Endothelial cell (in vitro differentiated cells): ENCODE measurements around the gene UNK. TPM values are rescaled to one million over a fixed set of nuclear protein-coding genes. Genes with fewer than 3 reads are reported as not detected.

Experiments used
- DNase-seq: peaks from one replicate; pipeline ENCODE4 v3.0.0; 2021; ENCODE audit warnings: low spot score
- H3K27ac Mint-ChIP-seq: one replicate; pipeline ENCODE4 v1.8.0; 2021; ENCODE audit warnings: mixed read lengths, inconsistent platforms; ENCODE audit not compliant: unreplicated experiment
- H3K27me3 Mint-ChIP-seq: one replicate; pipeline ENCODE4 v1.8.0; 2021; ENCODE audit warnings: mild to moderate bottlenecking, moderate library complexity, mixed read lengths, inconsistent platforms; ENCODE audit not compliant: unreplicated experiment
- H3K36me3 Mint-ChIP-seq: one replicate; pipeline ENCODE4 v1.8.0; 2021; ENCODE audit warnings: mild to moderate bottlenecking, low read depth, mixed read lengths, inconsistent platforms; ENCODE audit not compliant: unreplicated experiment
- H3K4me1 Mint-ChIP-seq: one replicate; pipeline ENCODE4 v1.8.0; 2021; ENCODE audit warnings: mild to moderate bottlenecking, mixed read lengths, inconsistent platforms; ENCODE audit not compliant: unreplicated experiment
- H3K4me3 Mint-ChIP-seq: one replicate; pipeline ENCODE4 v1.8.0; 2021; ENCODE audit warnings: mild to moderate bottlenecking, mixed read lengths, inconsistent platforms; ENCODE audit not compliant: unreplicated experiment
- H3K9me3 Mint-ChIP-seq: one replicate; pipeline ENCODE4 v1.8.0; 2021; ENCODE audit warnings: mixed read lengths, inconsistent platforms; ENCODE audit not compliant: unreplicated experiment
- CTCF ChIP-seq: fragments of 200-600 bp; sonication (generic); IDR thresholded peaks from one replicate; pipeline ENCODE4 v1.5.0; 2021; ENCODE audit warnings: antibody characterized with exemption; ENCODE audit not compliant: unreplicated experiment
- total RNA-seq: library from RNA; stranded (reverse); fragmentation: NEBNext Ultra II Directional; extraction: Animal tissue kit (Norgen Biotek cat#: 25700); gene quantifications from one replicate; pipeline ENCODE4 v1.2.1, GENCODE V29; 2021; ENCODE audit not compliant: unreplicated experiment

UNK gene
- total RNA-seq, 1 donor from 2014 or later: 28.8 TPM

- Mint-ChIP-seq H3K36me3 (peaks cover 26% of the 10 kb centered on the region), H3K4me1 (peaks cover 26% of the 10 kb centered on the region), H3K4me3 (no peak overlapping the region), H3K27ac (no peak overlapping the region), H3K9me3 (no peaks in the 10 kb centered on the region), H3K27me3 (peaks cover 7% of the 10 kb centered on the region)
- DNase-seq: no peak
- TF ChIP-seq CTCF: no peak
These were observed 10.7 kb upstream of the UNK start for GRCh38 chr17:75773808-75774470.

GRCh38 chr17:75774471-75774990, 10.1 kb upstream of the UNK start:
- H3K4me1 Mint-ChIP-seq: peaks cover 27% of the 10 kb centered on the region
- H3K9me3 Mint-ChIP-seq: no peaks in the 10 kb centered on the region
- H3K4me3 Mint-ChIP-seq: no peak overlapping the region
- peaks cover 27% of the 10 kb centered on the region for H3K36me3 Mint-ChIP-seq
- no peak for DNase-seq
- TF ChIP-seq CTCF: no peak
- no peak overlapping the region for H3K27ac Mint-ChIP-seq
- peaks cover 8% of the 10 kb centered on the region for H3K27me3 Mint-ChIP-seq

DNA sequence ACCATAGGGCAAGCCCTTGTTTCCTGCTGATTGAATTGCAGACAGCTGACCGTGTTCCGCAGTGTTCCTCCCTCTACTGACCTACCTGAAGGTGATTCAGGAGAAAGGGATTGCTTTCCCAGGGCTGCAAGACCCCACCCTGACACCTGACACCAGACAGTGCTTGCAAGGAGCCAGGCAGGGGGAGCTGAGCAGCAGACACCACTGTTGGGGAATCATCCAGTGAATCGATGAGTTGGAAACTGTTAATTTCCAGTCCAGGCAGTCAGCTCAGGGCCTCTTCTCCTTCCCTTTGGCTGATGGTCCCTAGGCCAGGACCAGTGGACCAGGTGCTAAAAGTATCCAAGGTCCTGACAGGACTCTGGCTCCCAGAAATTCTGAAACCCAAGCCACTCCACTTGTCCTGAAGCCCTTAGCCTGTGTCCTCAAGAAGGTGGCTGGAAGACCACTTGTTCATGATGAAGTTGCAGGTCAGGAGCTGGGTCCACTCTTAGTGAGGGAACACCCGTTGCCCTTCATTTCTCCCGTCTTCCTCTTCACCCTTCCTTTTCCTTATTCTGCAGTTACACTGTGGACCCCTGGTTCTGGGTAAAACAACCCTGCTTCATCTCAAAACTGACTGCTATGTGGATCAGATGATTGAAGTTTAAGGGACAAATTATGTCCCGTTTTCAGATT, 9.5 kb upstream of the UNK start:
- H3K4me1 Mint-ChIP-seq: peaks cover 30% of the 10 kb centered on the region
- H3K4me3 Mint-ChIP-seq: no peak overlapping the region
- no peaks in the 10 kb centered on the region for H3K9me3 Mint-ChIP-seq
- H3K27ac Mint-ChIP-seq: peak overlapping the region; percentile 34
- H3K36me3 Mint-ChIP-seq: peaks cover 31% of the 10 kb centered on the region
- no peak for TF ChIP-seq CTCF
- peaks cover 12% of the 10 kb centered on the region for H3K27me3 Mint-ChIP-seq
- DNase-seq: no peak

DNA sequence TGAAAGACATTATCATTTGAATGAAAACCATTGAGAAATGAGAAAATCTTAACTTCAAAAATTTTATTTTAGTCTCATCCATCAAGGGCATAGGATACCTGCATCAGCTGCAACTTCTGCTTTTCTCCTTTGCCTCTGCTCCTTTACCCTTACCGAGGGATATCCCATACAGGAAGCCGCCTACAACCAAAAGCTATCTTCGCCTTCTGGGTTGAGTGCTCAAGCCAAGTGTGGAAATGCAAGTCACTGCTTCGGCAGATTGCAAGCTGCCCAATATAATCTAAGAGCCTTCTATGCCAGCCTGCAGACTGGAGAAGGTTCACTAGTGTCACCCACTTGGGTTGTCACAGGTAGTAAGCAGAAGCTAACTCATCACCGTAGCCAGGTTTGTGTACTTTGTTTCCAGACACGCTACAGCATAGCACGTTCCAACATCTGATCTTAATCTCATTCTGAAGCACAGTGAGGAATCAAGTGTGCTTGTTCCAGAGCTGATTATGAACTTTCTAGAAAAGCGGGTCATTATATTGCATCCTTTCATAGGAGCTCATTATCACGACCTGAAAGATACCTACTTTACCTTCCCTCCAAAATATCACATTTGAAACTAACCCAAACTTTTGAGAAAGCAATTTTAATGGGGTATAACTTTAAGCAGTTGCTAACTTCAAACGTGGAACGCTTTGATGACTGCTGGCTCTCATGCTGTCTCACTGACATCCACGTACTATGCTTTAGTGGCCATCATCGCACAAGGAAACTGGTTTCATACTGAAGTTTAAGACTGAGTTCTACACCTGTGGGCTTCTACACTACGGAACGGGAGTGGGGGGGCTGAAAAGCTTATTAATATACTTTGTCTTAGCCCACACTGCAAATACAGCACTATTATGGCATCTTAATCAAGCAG, 8.0 kb upstream of the UNK start:
- TF ChIP-seq CTCF: no peak
- H3K27ac Mint-ChIP-seq: peak overlapping the region; percentile 78
- DNase-seq: no peak
- H3K27me3 Mint-ChIP-seq: peaks cover 10% of the 10 kb centered on the region
- H3K4me3 Mint-ChIP-seq: peak overlapping the region; percentile 87
- H3K36me3 Mint-ChIP-seq: peaks cover 31% of the 10 kb centered on the region
- H3K9me3 Mint-ChIP-seq: no peaks in the 10 kb centered on the region
- peaks cover 24% of the 10 kb centered on the region for H3K4me1 Mint-ChIP-seq
